Esophagus muscularis mucosa (tissue), 4 donors: ENCODE results near the gene COL26A1.

Experiments used
- CTCF ChIP-seq, 3 experiments: fragments of 200-600 bp in 2 of 3; fragments of 450-650 bp in 1 of 3; sonication (generic) in 2 of 3; IDR thresholded peaks; one replicate each; pipeline ENCODE4 v1.5.1; 2017 to 2019; ENCODE audit warnings: antibody characterized with exemption in 3 of 3, mild to moderate bottlenecking in 2 of 3, moderate library complexity in 1 of 3
- EP300 ChIP-seq: sonication (generic); formaldehyde crosslinking; IDR thresholded peaks from one replicate; pipeline ENCODE4 v1.6.1; 2017; ENCODE audit warnings: antibody characterized with exemption
- POLR2A ChIP-seq: fragments of 450-650 bp; IDR thresholded peaks from one replicate; pipeline ENCODE4 v1.6.1; 2017; ENCODE audit warnings: antibody characterized with exemption, moderate library complexity, mild to moderate bottlenecking, low read depth
- POLR2AphosphoS5 ChIP-seq, 2 donors: sonication (generic); formaldehyde crosslinking; IDR thresholded peaks; one replicate each; pipeline ENCODE4 v1.6.1; 2017; ENCODE audit warnings: antibody characterized with exemption in 2 of 2

GRCh38 chr7:101521430-101521925 lies 158.8 kb downstream of the COL26A1 start:
- TF ChIP-seq CTCF (IDR thresholded peaks at IDR 0.05) (no peak), POLR2A (no peak), POLR2AphosphoS5 (IDR thresholded peaks at IDR 0.05) (no peak), EP300 (no peak)
